Inflammatory macrophage treated with lipopolysaccharide for 4 hours (primary cell): ENCODE data around the gene LEPROT.
"Not testable (repeated sequence)": the region's sequence is repeated elsewhere in the genome, so short reads cannot be mapped to it uniquely, and the experiment has no call there.

ENCODE experiments used
- DNase-seq: peaks from one replicate; pipeline ENCODE4 v3.0.0-alpha.2; 2020

The LEPROT gene

GRCh38 chr1:65420590-65421350, at the start of gene LEPROT, which contains the start of gene LEPR:
LEPROT (plus strand) TSS chr1:65420668; CDS start chr1:65420725, 57 bp downstream.
LEPR (plus strand) TSS chr1:65420668; CDS start chr1:65565566, 144,898 bp downstream.
- DNase-seq = peak; percentile 23

- no peak for DNase-seq
Measured at GRCh38 chr1:65371544-65371943, 48.9 kb upstream of the LEPROT start.

GRCh38 chr1:65372557-65372956, 47.9 kb upstream of the LEPROT start:
- DNase-seq = no peak

- DNase-seq = no peak
Measured at GRCh38 chr1:65377496-65378246, 42.8 kb upstream of the LEPROT start.

- no peak for DNase-seq
Measured at GRCh38 chr1:65378247-65378946, 42.1 kb upstream of the LEPROT start.

- not testable (repeated sequence) for DNase-seq
Measured at GRCh38 chr1:65384426-65384825, 36.0 kb upstream of the LEPROT start.

GRCh38 chr1:65386439-65386838, 34.0 kb upstream of the LEPROT start:
- DNase-seq = no peak

GRCh38 chr1:65387821-65388220, 32.6 kb upstream of the LEPROT start:
- no peak for DNase-seq

GRCh38 chr1:65388908-65389695, 31.4 kb upstream of the LEPROT start:
- no peak for DNase-seq

GRCh38 chr1:65392497-65392896, 28.0 kb upstream of the LEPROT start:
- no peak for DNase-seq

- no peak for DNase-seq
Measured at GRCh38 chr1:65393347-65393746, 27.1 kb upstream of the LEPROT start.

GRCh38 chr1:65393928-65394327, 26.5 kb upstream of the LEPROT start:
- DNase-seq = no peak

- peak; percentile 51 for DNase-seq
Measured at GRCh38 chr1:65395887-65396612, 24.4 kb upstream of the LEPROT start.

GRCh38 chr1:65398083-65398482, 22.4 kb upstream of the LEPROT start:
- DNase-seq = no peak

- DNase-seq = no peak
Measured at GRCh38 chr1:65399003-65399402, 21.5 kb upstream of the LEPROT start.

- DNase-seq = no peak
Measured at GRCh38 chr1:65401612-65402011, 18.9 kb upstream of the LEPROT start.

GRCh38 chr1:65404941-65405340, 15.5 kb upstream of the LEPROT start:
- no peak for DNase-seq

GRCh38 chr1:65407877-65408276, 12.6 kb upstream of the LEPROT start:
- DNase-seq = no peak

GRCh38 chr1:65409314-65409713, 11.2 kb upstream of the LEPROT start:
- DNase-seq = no peak

GRCh38 chr1:65409816-65410326, 10.6 kb upstream of the LEPROT start:
- no peak for DNase-seq

GRCh38 chr1:65412256-65412983, 8.0 kb upstream of the LEPROT start:
- DNase-seq = peak; percentile 54
